Mesothelial cell of epicardium (in vitro differentiated cells): ENCODE measurements around the gene MRNIP. TPM values are rescaled to one million over a fixed set of nuclear protein-coding genes. Genes with fewer than 3 reads are reported as not detected.

Experiments used
- DNase-seq, 2 experiments: peaks; one replicate each; pipeline ENCODE4 v3.0.0; 2021; ENCODE audit warnings: low spot score in 2 of 2; ENCODE audit not compliant: unreplicated experiment in 2 of 2
- H3K27ac Mint-ChIP-seq: 2 replicates; pipeline ENCODE4 v1.8.0; 2021; ENCODE audit warnings: mixed read lengths
- H3K27me3 Mint-ChIP-seq: 2 replicates; pipeline ENCODE4 v1.8.0; 2021; ENCODE audit warnings: low read depth, mixed read lengths
- H3K36me3 Mint-ChIP-seq: 2 replicates; pipeline ENCODE4 v1.8.0; 2021; ENCODE audit warnings: mixed read lengths
- H3K4me1 Mint-ChIP-seq: 2 replicates; pipeline ENCODE4 v1.8.0; 2021; ENCODE audit warnings: mixed read lengths
- H3K4me3 Mint-ChIP-seq: 2 replicates; pipeline ENCODE4 v1.8.0; 2021; ENCODE audit warnings: mild to moderate bottlenecking, moderate library complexity, mixed read lengths
- H3K9me3 Mint-ChIP-seq: 2 replicates; pipeline ENCODE4 v1.8.0; 2021; ENCODE audit warnings: mixed read lengths
- CTCF ChIP-seq: fragments of 200-600 bp; sonication (generic); IDR thresholded peaks from one replicate; pipeline ENCODE4 v1.5.0; 2021; ENCODE audit warnings: antibody characterized with exemption; ENCODE audit not compliant: unreplicated experiment
- total RNA-seq: library from RNA; stranded (reverse); gene quantifications from 3 replicates; pipeline ENCODE4 v1.2.1, GENCODE V29; 2021

MRNIP gene
- total RNA-seq, 1 donor from 2014 or later: 47.0 TPM

- H3K27me3 Mint-ChIP-seq: no peaks in the 10 kb centered on the region
- TF ChIP-seq CTCF: no peak
- H3K27ac Mint-ChIP-seq: no peak overlapping the region
- DNase-seq: no peak
- H3K36me3 Mint-ChIP-seq: peaks cover 79% of the 10 kb centered on the region
- no peak overlapping the region for H3K4me3 Mint-ChIP-seq
- H3K4me1 Mint-ChIP-seq: no peaks in the 10 kb centered on the region
- H3K9me3 Mint-ChIP-seq: peaks cover 27% of the 10 kb centered on the region
Measured at GRCh38 chr5:179885491-179886090, 27.0 kb upstream of the MRNIP start.

GRCh38 chr5:179883163-179883562, 24.5 kb upstream of the MRNIP start:
- no peak for TF ChIP-seq CTCF
- H3K4me3 Mint-ChIP-seq: no peak overlapping the region
- H3K27ac Mint-ChIP-seq: no peak overlapping the region
- no peaks in the 10 kb centered on the region for H3K27me3 Mint-ChIP-seq
- H3K9me3 Mint-ChIP-seq: peaks cover 27% of the 10 kb centered on the region
- H3K4me1 Mint-ChIP-seq: no peaks in the 10 kb centered on the region
- H3K36me3 Mint-ChIP-seq: peaks cover 66% of the 10 kb centered on the region
- DNase-seq: no peak

GRCh38 chr5:179882338-179882737, 23.7 kb upstream of the MRNIP start:
- Mint-ChIP-seq H3K4me1 (no peaks in the 10 kb centered on the region), H3K36me3 (peaks cover 65% of the 10 kb centered on the region), H3K27me3 (no peaks in the 10 kb centered on the region), H3K9me3 (peaks cover 27% of the 10 kb centered on the region), H3K27ac (no peak overlapping the region), H3K4me3 (no peak overlapping the region)
- DNase-seq: no peak
- no peak for TF ChIP-seq CTCF

GRCh38 chr5:179880848-179881590, 22.4 kb upstream of the MRNIP start:
- no peak for TF ChIP-seq CTCF

GRCh38 chr5:179880066-179880650, 21.5 kb upstream of the MRNIP start:
- H3K4me1 Mint-ChIP-seq: no peaks in the 10 kb centered on the region
- H3K36me3 Mint-ChIP-seq: peaks cover 54% of the 10 kb centered on the region
- DNase-seq: no peak
- H3K27ac Mint-ChIP-seq: no peak overlapping the region
- no peaks in the 10 kb centered on the region for H3K27me3 Mint-ChIP-seq
- TF ChIP-seq CTCF: no peak
- H3K4me3 Mint-ChIP-seq: no peak overlapping the region
- peaks cover 23% of the 10 kb centered on the region for H3K9me3 Mint-ChIP-seq

More at GRCh38 chr5:179880848-179881590, 22.4 kb upstream of the MRNIP start:
- Mint-ChIP-seq H3K27me3 (no peaks in the 10 kb centered on the region), H3K9me3 (peaks cover 27% of the 10 kb centered on the region), H3K4me3 (no peak overlapping the region), H3K27ac (no peak overlapping the region), H3K36me3 (peaks cover 59% of the 10 kb centered on the region), H3K4me1 (no peaks in the 10 kb centered on the region)
- no peak for DNase-seq
